CD4-positive, alpha-beta T cell treated with Interferon alpha-2 for 1 hour (primary cell): Measurements from ENCODE around the gene HAX1.
A peak's percentile ranks its signal among the peaks of the same experiment; 100 is the strongest.
"Not testable (repeated sequence)": the region's sequence is repeated elsewhere in the genome, so short reads cannot be mapped to it uniquely, and the experiment has no call there.

ENCODE experiments used
- DNase-seq, 2 donors: peaks; one replicate each; pipeline ENCODE4 v3.0.0-alpha.2; 2020 to 2022

The HAX1 gene

DNA sequence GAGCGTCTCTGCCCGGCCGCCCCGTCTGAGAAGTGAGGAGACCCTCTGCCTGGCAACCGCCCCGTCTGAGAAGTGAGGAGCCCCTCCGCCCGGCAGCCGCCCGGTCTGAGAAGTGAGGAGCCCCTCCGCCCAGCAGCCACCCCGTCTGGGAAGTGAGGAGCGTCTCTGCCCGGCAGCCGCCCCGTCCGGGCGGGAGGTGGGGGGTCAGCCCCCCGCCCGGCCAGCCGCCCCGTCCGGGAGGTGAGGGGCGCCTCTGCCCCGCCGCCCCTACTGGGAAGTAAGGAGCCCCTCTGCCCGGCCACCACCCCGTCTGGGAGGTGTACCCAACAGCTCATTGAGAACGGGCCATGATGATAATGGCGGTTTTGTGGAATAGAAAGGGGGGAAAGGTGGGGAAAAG, 15.2 kb downstream of the HAX1 start:
- DNase-seq, result not testable (repeated sequence)

DNA sequence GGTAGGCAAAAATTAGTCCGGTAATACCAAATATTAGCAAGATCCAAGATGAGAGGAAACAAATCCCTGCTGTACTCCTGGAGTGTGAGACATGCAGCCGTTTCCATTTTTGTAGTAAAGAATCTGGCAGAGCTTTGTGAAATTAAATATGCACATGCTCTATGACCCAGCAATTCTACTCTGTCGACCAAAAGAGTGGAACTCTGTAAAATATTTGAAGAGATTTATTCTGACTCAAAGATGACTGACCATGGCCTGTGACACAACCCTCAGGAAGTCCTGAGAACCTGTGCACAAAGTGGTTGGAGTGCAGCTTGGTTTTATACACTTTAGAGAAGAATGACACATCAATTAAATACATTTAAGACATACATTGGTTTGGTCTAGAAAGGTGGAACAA, 16.2 kb downstream of the HAX1 start:
- DNase-seq, result no peak

DNA sequence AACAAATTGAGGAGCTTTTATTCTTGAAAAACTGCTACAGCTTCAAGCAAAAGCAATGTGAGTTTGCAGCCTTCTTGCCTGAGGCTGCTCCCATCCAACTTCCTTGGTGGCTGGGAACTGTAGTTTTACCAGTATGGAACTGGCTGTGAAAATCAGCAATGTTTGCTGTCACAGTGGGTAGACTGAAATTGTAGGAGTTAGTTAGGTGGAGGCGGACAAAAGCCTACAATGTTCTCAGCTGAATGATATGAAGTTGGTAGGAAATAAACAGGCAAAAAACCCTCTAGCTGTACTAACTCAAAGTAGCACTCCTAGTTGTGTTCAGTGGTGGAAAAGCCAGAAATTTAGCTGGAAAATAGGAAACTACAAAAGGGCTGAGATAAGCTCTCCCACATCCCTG, 18.5 kb downstream of the HAX1 start:
- DNase-seq, result no peak

DNA sequence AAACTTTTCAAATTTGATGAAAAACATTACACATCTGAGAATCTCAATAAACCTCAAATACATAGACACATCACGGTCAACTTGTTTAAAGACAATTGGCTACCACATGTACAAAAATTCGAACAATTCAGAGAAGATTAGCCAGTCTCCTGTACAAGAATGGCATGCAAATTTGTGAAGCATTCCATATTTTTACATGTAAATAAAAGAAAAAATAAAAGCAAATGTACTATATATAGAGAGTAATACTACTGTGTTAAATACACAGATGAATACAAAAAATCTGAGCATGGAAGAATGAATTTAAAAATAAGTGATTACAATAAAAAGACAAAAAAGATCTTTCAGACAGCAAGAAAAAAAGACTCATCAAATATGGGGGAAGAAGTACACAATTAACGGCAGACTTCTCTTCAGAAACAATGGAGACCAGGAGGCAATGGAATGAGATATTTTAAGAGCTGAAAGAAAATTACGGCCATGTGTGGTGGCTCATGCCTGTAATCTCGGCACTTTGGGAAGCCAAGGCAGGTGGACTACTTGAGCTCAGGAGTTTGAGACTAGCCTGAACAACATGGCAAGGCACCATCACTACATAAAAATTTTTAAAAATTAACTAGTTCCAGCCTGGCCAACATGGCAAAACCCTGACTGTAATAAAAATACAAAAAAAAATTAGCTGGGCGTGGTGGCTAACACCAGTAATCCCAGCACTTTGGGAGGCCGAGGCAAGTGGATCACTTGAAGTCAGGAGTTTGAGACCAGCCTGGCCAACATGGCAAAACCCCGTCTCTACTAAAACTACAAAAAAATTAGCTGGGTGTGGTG, 23.2 kb downstream of the HAX1 start:
- DNase-seq, result no peak

DNA sequence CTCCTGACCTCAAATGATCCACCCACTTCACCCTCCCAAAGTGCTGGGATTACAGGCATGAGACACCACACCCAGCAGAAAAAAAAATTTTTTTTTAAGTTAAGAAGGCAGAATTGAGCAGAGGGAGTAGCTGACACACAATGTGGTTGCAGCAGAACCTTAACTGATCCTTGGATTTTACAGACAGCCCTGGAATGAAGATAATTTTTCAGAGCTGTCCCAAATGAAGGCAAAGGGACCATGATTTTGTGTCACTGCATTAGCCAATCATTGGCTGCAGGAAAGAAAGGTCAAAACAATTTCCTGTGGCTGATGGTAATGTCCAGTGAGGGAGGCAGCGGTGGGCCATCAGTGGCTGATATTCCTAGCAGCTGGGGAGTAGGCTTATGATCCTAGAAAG, 29.2 kb downstream of the HAX1 start:
- DNase-seq, result no peak

DNA sequence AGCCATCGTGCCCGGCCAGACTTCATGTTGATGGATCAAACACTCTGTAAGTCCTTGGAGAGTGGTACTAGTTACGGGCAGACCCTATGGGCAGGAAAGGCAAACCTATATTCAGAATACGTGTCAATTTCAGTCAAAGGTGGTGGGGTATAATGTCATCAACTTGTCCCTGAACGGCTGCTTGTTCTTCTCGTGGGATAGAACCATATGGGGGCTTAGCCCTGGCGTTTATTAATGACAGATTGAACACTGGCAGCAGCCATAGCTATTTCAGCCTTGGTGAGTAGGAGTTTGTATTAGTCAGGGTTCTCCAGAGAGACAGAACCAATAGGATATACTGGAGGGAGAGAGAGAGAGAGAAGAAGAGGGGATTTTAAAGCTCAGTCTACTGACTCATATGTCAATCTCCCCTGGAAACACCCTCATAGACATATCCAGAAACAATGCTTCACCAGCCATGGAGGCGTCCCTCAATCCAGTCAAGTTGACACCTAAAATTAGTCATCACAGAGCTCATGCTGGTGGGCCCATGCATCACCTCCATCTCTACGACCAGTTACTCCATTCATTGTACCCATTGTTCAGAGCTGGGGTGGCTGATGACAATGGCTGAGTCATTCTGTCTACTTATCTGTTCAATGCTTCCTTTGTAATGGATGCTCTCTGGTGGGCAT, 32.4 kb downstream of the HAX1 start:
- no peak for DNase-seq

DNA sequence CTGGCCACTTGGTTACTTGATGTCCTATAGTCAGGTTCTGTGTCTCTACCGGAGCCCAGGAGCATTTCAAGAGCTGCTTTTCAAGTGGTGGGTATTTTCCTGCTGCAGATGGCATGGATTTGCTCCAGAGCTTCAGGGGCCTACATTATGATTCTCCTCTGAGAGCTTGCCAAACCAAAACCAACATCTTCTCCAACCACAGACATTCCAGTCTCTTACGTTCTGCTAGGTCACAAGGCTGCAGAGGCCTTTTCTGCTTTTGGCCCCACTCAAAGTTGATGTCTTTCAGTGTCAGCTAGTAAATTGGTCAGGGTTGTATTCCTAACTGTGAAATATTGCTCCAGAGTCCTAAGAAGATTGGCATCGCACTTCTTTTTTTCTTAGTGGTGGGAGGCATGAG, 33.7 kb downstream of the HAX1 start:
- DNase-seq, result no peak

DNA sequence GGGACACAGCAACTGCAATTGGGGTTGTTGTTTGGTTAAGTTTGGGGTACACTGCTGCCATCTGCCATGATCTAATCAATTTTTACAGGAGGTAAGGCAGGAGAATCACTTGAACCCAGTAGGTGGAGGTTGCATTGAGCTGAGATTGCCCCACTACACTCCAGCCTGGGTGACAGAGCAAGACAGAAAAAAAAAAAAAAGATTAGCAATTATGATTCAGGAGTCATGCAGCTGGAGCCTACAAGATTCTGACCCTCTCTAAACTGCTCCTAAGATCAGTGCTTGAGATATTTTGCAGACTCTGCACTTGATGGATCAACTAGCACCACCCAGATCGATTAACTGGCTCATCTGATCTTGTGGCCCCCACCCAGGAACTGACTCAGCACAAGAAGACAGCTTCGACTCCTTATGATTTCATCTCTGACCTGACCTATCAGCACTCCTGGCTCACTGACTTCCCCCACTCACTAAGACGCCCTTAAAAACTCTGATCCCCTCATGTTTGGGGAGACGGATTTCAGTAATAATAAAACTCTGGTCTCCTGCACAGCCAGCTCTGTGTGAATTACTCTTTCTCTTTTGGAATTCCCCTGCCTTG, 35.3 kb downstream of the HAX1 start:
- DNase-seq, result peak in 1 of 2 donors; percentile 5

DNA sequence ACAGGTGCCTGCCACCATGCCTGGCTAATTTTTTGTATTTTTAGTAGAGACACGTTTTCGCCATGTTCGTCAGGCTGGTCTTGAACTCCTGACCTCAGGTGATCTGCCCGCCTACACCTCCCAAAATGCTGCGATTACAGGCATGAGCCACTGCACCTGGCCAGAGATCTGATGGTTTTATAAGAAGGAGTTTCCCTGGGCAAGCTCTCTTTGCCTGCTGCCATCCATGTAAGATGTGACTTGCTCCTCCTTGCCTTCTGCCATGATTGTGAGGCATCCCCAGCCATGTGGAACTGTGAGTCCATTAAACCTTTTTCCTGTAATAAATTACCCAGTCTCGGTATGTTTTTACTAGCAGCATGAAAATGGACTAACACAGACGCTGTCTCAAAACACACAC, 36.7 kb downstream of the HAX1 start:
- not testable (repeated sequence) for DNase-seq

DNA sequence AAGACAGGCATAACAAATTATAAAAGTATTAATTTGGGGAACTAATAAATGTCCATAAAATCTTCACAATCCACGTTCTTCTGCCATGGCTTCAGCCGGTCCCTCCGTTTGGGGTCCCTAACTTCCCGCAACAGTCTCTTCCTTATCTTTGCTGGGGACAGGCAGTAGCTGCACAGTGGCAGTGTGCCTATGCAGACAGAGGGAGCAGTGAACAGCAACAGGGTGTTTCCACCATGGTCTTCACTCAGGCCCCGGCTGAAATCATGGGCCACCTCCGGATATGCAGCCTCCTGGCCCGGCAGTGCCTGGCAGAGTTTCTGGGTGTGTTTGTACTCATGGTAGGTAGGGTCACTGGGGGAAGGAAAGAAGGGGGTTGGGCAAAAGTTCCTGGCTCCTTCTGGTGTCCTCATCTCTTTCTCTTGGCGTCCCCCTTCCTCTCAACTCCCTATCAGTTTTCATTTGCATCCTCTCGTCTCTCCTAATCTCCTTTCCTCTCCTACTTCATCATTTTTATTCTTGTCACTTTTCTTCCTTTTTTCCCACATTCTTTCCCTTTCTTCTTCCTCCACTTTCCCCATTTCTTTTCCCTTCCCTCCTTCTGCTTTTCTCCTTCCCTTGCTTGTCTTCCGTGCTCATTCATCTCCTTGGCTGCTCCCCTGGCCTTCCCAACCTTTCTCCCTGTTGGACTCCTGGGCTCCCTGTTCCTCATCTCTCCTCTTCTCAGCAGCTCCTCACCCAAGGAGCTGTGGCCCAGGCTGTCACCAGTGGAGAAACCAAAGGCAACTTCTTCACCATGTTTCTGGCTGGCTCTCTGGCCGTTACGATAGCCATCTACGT, 40.0 kb downstream of the HAX1 start:
- not testable (repeated sequence) for DNase-seq

DNA sequence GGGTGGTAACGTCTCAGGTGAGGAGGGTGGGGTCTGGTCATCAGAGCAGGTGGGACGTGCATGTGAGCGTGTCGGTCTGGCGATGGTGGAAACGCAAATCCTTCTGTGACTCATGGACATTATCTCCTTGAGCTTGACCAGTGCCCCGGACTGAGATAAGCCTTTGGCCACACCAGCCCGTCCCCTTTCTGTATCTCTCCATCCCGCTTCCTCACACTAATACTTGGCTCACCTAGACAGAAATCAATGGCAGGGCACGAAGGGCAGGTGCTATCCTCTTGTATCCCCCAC, 40.6 kb downstream of the HAX1 start:
- DNase-seq, result no peak

DNA sequence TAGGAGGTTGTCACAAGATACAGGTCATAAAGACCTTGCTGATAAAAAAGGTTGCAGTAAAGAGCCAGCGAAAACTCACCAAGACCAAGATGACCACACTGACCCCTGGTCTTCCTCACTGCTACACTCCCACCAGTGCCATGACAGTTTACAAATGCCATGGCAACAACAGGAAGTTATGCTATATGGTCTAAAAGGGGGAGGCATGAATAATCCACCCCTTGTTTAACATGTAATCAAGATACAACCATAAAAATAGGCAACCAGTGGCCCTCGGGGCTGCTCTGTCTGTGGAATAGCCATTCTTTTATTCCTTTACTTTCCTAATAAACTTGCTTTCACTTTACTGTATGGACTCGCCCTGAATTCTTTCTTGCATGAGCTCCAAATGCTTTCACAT, 41.8 kb downstream of the HAX1 start:
- not testable (repeated sequence) for DNase-seq

DNA sequence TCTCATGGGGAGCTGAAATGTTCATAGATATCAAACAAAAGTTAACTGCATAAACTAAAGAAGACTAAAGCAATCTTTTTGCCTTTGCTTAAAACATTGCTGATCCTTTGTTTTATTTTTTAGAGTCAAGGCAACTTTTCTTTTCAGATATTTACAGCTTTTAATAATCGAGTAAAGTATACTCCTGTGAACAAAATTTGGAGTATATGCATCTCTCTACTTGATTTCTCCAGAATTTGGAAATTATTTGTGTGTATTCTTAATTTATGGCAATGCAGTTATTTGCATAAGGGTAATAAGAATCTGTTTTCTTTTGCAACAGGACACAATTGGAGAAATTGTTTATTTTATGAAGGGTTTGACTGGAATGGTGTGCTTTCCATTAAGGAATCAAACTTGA, 44.3 kb downstream of the HAX1 start:
- DNase-seq, result no peak

DNA sequence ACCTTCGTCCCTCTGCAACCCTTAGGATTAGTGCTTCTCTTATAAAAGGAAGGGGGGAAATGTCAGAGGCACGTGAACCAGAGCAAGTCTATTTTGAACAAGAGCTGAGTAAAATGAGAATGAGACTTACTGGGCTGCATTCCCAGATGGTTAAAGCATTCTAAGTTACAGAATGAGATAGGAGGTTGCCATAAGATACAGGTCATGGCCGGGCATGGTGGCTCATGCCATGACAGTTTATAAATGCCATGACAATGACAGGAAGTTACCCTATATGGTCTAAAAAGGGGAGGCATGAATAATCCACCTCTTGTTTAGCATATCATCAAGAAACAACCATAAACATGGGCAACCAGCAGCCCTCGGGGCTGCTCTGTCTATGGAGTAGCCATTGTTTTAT, 46.0 kb downstream of the HAX1 start:
- DNase-seq, result no peak

DNA sequence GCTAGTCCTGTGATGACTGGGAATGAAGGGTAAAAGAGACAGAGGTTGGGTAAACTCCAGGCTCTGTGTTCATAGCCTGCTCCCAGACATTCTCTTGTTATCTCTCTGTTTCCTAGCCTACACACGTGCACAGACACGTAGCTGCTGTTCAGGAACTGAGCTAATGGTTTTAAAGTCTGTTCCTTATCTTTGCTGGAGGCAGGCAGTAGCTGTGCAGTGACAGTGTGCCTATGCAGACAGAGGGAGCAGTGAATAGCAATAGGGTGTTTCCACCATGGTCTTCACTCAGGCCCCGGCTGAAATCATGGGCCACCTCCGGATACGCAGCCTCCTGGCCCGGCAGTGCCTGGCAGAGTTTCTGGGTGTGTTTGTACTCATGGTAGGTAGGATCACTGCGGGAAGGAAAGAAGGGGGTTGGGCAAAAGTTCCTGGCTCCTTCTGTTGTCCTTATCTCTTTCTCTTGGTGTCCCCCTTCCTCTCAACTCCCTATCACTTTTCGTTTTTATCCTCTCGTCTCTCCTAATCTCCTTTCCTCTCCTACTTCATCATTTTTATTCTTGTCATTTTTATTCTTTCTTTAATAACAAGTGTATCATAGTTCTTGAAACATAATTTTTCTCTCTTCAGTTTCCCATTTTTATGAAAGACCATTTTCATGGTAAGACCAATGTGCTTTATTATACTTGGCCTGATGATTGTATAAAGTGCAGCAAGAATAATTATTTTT, 48.6 kb downstream of the HAX1 start, which contains the start of gene AQP10:
Gene AQP10, plus strand, starts transcription at position 212 of the 727 bp plus-strand sequence. Its CDS starts 63 bp downstream, at position 275.
- no peak for DNase-seq

DNA sequence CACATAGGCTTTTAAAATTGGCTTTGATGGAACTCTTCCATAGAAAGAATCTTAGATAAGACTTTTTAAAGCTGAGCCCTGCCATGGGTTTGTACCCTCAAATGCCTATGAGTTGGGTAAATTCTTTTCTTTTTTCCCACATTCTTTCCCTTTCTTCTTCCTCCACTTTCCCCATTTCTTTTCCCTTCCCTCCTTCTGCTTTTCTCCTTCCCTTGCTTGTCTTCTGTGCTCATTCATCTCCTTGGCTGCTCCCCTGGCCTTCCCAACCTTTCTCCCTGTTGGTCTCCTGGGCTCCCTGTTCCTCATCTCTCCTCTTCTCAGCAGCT, 49.1 kb downstream of the HAX1 start:
- not testable (repeated sequence) for DNase-seq

DNA sequence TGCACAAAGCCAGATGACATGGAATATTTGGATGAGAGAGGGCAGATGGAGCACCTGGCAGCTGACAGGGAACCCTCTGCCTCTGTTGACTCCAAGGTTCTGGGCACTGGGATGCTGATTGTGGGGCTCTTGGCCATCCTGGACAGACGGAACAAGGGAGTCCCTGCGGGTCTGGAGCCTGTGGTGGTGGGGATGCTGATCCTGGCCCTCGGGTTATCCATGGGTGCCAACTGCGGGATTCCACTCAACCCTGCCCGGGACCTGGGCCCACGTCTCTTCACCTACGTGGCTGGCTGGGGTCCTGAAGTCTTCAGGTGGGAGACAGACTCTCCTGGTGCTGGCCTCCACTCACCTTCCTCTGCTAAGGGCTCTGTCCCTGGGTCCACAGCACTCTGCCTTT, 51.1 kb downstream of the HAX1 start:
- DNase-seq, result no peak

DNA sequence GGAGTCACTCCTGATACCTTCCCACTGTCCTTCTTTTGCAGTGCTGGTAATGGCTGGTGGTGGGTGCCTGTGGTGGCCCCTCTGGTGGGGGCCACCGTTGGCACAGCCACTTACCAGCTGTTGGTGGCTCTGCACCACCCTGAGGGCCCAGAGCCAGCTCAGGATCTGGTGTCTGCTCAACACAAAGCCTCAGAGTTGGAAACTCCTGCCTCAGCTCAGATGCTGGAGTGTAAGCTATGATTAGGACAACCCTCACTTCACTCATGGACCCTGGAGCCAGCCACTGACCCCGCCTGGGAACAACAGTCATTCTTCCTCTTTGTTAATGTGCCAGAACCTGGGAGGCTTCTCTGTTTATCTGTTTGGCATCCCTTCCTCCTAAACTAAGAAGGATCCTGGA, 51.8 kb downstream of the HAX1 start:
- no peak for DNase-seq

DNA sequence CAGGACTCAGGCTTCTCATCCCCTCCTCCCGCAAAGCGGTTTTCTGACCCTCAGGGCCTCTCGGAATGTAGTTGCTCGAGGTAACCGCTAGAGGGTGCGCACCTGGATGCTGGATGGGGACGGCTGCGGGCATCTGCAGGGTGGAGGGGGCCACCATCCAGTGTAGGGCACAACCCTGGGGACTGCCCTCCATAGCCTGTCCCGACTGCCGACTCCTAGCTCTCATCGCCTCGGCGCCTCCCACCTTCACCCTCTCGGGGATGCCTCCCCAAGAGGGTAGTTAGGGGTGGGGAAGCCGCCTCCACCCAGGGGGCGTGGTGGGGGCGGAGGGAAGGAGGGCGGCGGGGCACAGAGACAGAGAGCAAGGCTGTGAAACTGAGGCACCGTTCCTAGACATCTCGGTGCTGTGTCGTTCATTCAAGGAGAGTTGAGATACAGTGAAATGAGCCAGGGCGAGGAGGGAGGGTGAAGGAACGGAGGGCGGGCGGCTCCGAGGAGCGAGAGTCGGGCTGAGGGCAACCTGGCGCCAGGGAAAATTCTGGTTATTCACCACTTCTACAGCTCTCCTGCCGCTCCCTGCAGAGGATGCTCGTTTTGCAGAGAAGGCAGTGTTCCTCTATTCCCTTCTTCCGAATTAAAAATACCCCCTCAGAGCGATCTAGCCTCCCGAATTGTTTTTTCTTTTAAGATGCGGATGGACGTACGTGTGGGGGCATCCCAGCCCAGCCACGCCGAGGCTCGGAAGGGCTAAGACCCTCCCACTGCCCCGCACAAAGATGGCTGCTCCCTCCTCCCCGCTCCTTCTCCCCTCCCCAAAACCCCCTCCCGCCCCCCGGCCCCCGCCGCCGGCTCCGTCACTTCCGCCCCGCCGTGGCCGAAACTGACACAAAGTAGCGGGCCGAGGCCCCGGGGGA, 52.5 kb downstream of the HAX1 start, which contains the start of gene ATP8B2:
Gene ATP8B2, plus strand, starts transcription at position 857 of the 914 bp plus-strand sequence. CDS start 2,617 bp downstream, outside the sequence.
- DNase-seq, result peak; percentile 82 to 88
